Stomach (tissue), 9 donors: ENCODE data around the gene ZIC4. TPM values are rescaled to one million over a fixed set of nuclear protein-coding genes. Genes with fewer than 3 reads are reported as not detected.

Experiments used
- DNase-seq, 2 donors: peaks; one replicate each; pipeline versions ENCODE4 v3.0.0 to v3.0.0-alpha.2; 2013 to 2019
- H3K27ac ChIP-seq, 5 donors: fragments of 200-600 bp in 4 of 5; sonication (generic) in 4 of 5; one replicate each; pipeline ENCODE4 v1.5.1; 2013 to 2019; ENCODE audit warnings: mild to moderate bottlenecking in 1 of 5, moderate library complexity in 1 of 5
- H3K27me3 ChIP-seq, 3 donors: fragments of 200-600 bp; sonication (generic); one replicate each; pipeline ENCODE4 v1.5.1; 2017 to 2019; ENCODE audit warnings: mixed run types in 1 of 3
- H3K36me3 ChIP-seq, 4 donors: fragments of 200-600 bp; sonication (generic); 1 replicate in 3 of 4; 2 replicates in 1 of 4; pipeline ENCODE4 v1.5.1; 2016 to 2019
- H3K4me1 ChIP-seq, 4 donors: fragments of 200-600 bp; sonication (generic); one replicate each; pipeline ENCODE4 v1.5.1; 2016 to 2019
- H3K4me3 ChIP-seq, 4 donors: fragments of 200-600 bp; sonication (generic) in 3 of 4; one replicate each; pipeline ENCODE4 v1.5.1; 2016 to 2019; ENCODE audit warnings: mild to moderate bottlenecking in 1 of 4
- H3K9me3 ChIP-seq, 4 donors: fragments of 200-600 bp; sonication (generic); one replicate each; pipeline ENCODE4 v1.5.1; 2016 to 2019
- EP300 ChIP-seq: sonication (generic); formaldehyde crosslinking; IDR thresholded peaks from one replicate; pipeline ENCODE4 v1.6.1; 2017; ENCODE audit warnings: antibody characterized with exemption
- POLR2A ChIP-seq, 4 donors: fragments of 450-650 bp; IDR thresholded peaks; one replicate each; pipeline ENCODE4 v1.6.1; 2016; ENCODE audit warnings: antibody characterized with exemption in 4 of 4, control low read depth in 2 of 4, mild to moderate bottlenecking in 1 of 4, moderate library complexity in 1 of 4
- POLR2AphosphoS5 ChIP-seq, 3 donors: sonication (generic); formaldehyde crosslinking; IDR thresholded peaks; one replicate each; pipeline ENCODE4 v1.6.1; 2016; ENCODE audit warnings: antibody characterized with exemption in 3 of 3
- WGBS, 5 donors: extraction: QIAGEN DNeasy Blood & Tissue Kit in 3 of 5; methylation state at CpG; one replicate each; pipeline versions ENCODE4 v1.1.5 to v1.1.7; 2013 to 2018; 5-methylcytosine and 5-hydroxymethylcytosine counted together
- intact Hi-C: fragments of 100-400 bp; cut with DNase I; formaldehyde crosslinking; loops from one replicate; pipeline ENCODE4 v1.15.1; 2023; ENCODE audit warnings: low total_unique reads
- polyA plus RNA-seq, 3 donors: library from polyadenylated mRNA; stranded (reverse); fragments of 200-250 nt; gene quantifications; one replicate each; pipeline ENCODE4 v1.2.3, GENCODE V29; 2013
- total RNA-seq, 5 donors: library from RNA; depleted of rRNA; stranded (reverse); fragments of >200 nt; gene quantifications; one replicate each; pipeline versions ENCODE4 v1.1.0 to v1.2.3, GENCODE V29; 2014 to 2016
- TF ChIP-seq, protein P1 (sequence below), 7 experiments: fragments of 450-650 bp in 4 of 7; fragments of 200-600 bp in 3 of 7; sonication (generic) in 3 of 7; IDR thresholded peaks; one replicate each; pipeline ENCODE4 v1.5.1; 2016 to 2019; ENCODE audit warnings: antibody characterized with exemption in 7 of 7, control low read depth in 2 of 7, mild to moderate bottlenecking in 1 of 7
- donor health status: healthy with polysubstance abuse.
- donor health status: Bipolar disorder and iron deficiency.
- donor health status: healthy.

ZIC4 gene
- total and polyA plus RNA-seq, 8 donors = not detected

DNA sequence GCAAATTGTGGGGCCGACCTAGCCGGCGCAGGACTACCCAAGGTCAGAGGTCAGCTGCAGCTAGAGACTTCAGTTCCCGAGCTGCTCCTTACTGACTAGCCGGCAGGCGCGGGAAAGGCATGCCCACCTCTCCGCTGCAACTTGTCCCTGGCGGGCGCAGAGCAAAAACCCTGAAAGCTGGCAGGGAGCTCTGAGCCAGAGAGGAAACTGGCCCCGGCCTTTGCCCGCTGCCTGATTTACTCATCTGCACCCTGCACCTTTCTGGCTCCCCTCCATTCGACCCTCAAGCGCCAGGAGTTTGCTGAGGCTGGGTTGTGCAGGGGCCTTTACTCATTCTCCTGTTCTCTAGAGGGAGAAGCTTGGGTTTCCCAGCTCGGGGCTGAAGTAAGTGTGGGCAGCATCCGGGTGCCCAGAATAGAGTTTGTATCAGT is 1.5 kb downstream of the ZIC4 start:
- no peak for TF ChIP-seq EP300
- TF ChIP-seq, protein P1, sequence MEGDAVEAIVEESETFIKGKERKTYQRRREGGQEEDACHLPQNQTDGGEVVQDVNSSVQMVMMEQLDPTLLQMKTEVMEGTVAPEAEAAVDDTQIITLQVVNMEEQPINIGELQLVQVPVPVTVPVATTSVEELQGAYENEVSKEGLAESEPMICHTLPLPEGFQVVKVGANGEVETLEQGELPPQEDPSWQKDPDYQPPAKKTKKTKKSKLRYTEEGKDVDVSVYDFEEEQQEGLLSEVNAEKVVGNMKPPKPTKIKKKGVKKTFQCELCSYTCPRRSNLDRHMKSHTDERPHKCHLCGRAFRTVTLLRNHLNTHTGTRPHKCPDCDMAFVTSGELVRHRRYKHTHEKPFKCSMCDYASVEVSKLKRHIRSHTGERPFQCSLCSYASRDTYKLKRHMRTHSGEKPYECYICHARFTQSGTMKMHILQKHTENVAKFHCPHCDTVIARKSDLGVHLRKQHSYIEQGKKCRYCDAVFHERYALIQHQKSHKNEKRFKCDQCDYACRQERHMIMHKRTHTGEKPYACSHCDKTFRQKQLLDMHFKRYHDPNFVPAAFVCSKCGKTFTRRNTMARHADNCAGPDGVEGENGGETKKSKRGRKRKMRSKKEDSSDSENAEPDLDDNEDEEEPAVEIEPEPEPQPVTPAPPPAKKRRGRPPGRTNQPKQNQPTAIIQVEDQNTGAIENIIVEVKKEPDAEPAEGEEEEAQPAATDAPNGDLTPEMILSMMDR (IDR thresholded peaks at IDR 0.05) = no peak
- TF ChIP-seq POLR2A (IDR thresholded peaks at IDR 0.05) = no peak
- TF ChIP-seq POLR2AphosphoS5 (IDR thresholded peaks at IDR 0.05) = no peak
- no peak for DNase-seq
- Histone ChIP-seq H3K9me3 (peaks cover 0 to 43% (median 12%) of the 10 kb centered on the region in 4 donors), H3K27ac (no peak overlapping the region), H3K4me1 (peaks cover 2 to 35% (median 14%) of the 10 kb centered on the region in 4 donors), H3K27me3 (peaks cover 45 to 100% (median 61%) of the 10 kb centered on the region in 3 donors), H3K36me3 (no peaks in the 10 kb centered on the region), H3K4me3 (no peak overlapping the region)
- intact Hi-C loops = no loop called here
- 8 to 14% (median 12%) methylated on average over 16 of the region's 16 CpGs for WGBS, 5 donors

DNA sequence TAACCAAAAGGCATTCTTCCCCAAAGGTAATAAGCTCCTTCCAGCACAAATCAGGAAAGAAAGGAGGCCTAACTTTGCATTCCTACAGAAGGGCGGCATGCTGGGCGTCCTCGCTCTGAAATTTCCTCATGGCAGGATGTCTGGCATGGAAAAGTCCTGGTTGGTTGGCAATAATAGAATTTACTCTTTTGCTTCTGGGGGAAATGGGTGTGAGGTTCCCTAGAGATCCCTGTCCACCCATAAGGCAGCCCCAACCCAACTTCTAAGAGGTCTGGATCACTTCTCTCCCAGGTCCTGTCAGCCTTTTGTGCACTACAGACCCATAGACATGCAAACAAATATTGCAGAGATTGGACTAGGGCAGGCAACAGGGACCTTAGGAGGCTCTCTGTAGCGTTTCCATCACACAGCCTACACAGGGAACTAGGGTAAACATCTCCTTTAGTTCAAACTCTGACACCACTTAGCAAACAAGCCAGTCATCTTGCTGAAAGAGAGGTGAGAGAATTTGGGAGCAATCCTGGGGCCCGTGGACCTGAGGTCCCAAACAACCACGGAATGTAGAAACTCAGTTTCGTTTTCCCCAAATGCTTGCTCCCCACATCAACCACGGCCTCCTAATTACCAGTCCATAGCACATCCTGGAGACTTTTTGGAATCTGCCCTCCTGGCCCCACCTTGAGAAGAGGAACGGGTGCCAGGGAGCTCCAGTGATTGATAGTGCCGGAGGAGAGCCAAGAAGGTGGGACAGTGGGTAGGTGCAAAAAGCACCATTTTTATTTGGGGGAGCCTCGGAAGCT is 2.1 kb downstream of the ZIC4 start:
- DNase-seq = no peak
- 23 to 30% (median 27%) methylated on average over 11 of the region's 11 CpGs for WGBS, 5 donors
- TF ChIP-seq POLR2AphosphoS5 (IDR thresholded peaks at IDR 0.05) = no peak
- TF ChIP-seq, protein P1 (IDR thresholded peaks at IDR 0.05) = no peak
- TF ChIP-seq POLR2A (IDR thresholded peaks at IDR 0.05) = no peak
- TF ChIP-seq EP300 = no peak
- no peak overlapping the region for H3K4me3 ChIP-seq
- H3K9me3 ChIP-seq = peaks cover 0 to 37% (median 9%) of the 10 kb centered on the region in 4 donors
- intact Hi-C loops = no loop called here
- H3K36me3 ChIP-seq = no peaks in the 10 kb centered on the region
- H3K27me3 ChIP-seq = peaks cover 39 to 100% (median 60%) of the 10 kb centered on the region in 3 donors
- H3K4me1 ChIP-seq = peaks cover 0 to 28% (median 9%) of the 10 kb centered on the region in 4 donors
- no peak overlapping the region for H3K27ac ChIP-seq

DNA sequence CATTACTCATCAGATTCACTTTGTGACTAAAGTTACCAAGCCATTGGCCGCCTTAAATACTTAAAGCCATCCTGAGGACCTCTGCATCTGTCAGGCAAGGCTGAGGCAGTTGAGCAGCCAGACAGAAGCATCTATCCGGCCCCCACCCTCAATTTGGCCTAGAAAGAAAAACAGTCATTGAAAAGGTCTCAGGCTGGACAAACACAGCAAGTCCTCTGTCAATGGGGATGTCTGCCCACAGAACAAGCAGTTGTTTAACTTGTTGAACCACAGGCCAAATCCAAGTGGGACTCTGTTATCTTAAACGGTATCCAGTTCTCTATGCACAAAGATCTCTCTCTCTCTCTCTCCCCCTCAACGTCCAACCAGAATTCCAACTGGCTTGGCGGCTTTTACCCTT is 2.8 kb downstream of the ZIC4 start:
- Histone ChIP-seq H3K27me3 (peaks cover 35 to 100% (median 60%) of the 10 kb centered on the region in 3 donors), H3K4me1 (peaks cover 0 to 24% (median 6%) of the 10 kb centered on the region in 4 donors), H3K27ac (no peak overlapping the region), H3K9me3 (peaks cover 0 to 30% (median 4%) of the 10 kb centered on the region in 4 donors), H3K4me3 (no peak overlapping the region), H3K36me3 (no peaks in the 10 kb centered on the region)
- intact Hi-C loops = no loop called here
- WGBS, 5 donors = 24 to 39% (median 38%) methylated on average over 5 of the region's 5 CpGs
- TF ChIP-seq EP300 (no peak), POLR2A (IDR thresholded peaks at IDR 0.05) (no peak), POLR2AphosphoS5 (IDR thresholded peaks at IDR 0.05) (no peak)
- TF ChIP-seq, protein P1 (IDR thresholded peaks at IDR 0.05) = no peak
- no peak for DNase-seq

DNA sequence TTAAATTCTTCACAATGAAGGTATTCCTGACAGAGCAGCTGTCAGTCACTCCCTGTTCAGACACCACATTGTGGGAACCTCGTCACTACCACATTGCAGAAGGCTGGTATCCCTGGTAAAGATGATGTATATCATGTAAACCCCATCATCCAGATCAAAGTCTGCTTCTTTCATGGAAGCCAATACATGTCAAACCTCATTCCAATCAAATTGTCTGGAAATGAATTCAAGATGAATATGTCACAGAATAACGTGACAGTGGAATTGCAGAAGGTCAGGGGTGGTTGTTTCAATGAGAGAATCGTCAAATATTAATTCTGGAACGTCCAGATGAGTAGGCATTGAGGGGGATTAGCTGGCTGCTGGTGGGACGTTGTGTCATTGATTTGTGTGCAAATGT is 4.2 kb downstream of the ZIC4 start:
- peaks cover 0 to 21% (median 0%) of the 10 kb centered on the region in 4 donors for H3K9me3 ChIP-seq
- peaks cover 33 to 100% (median 60%) of the 10 kb centered on the region in 3 donors for H3K27me3 ChIP-seq
- intact Hi-C loops = no loop called here
- TF ChIP-seq EP300 (no peak), POLR2A (IDR thresholded peaks at IDR 0.05) (no peak), POLR2AphosphoS5 (IDR thresholded peaks at IDR 0.05) (no peak)
- TF ChIP-seq, protein P1 (IDR thresholded peaks at IDR 0.05) = no peak
- no peaks in the 10 kb centered on the region for H3K36me3 ChIP-seq
- peaks cover 0 to 25% (median 7%) of the 10 kb centered on the region in 4 donors for H3K4me1 ChIP-seq
- no peak overlapping the region for H3K27ac ChIP-seq
- 13 to 27% (median 17%) methylated on average over 5 of the region's 5 CpGs for WGBS, 5 donors
- no peak for DNase-seq
- no peak overlapping the region for H3K4me3 ChIP-seq
